ENCODE data around the gene HSPA9.

The HSPA9 gene

DNA sequence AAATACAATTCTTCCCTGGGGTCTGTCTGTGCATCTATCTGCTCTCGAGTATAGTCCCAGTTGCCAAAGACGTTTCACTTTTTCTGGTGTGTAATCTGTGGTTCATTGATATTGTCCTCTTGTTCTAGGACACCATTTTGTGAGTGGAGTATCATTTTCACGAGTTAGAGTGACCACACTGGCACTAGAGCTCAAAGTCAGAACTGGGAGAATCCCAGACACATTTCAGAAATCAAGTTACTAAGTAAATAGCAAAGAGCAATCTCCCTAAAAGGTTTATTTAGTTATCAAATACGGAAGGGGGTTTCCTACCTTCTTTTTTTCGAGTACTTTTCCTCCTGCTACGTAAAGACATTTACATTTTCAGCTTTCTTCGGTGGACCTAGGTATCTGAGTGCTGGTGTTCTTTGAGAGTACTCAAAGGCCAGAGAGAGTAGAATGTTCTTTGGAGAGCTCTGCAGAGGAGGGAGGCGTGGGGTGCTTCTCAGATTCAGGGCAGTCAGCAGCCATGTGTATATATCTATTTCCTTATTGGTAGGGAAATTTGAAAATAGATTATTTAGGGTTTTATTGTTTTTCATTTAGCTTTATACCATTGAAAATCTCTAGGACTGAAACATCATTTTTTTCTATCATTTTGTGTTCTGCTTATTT, 8.9 kb upstream of the HSPA9 start:
- no peak for DNase-seq (ENCODE audit: extremely low spot score)
- CTCF ChIA-PET: interaction anchor here (0.9 to 2.7 kb wide), 7 partner anchors 8 to 57 kb away, joined by 3 to 10 read pairs (median 7); partner anchors contain the start of gene HSPA9
- POLR2A ChIA-PET: no interaction called here
- TF ChIP-seq, protein P1, sequence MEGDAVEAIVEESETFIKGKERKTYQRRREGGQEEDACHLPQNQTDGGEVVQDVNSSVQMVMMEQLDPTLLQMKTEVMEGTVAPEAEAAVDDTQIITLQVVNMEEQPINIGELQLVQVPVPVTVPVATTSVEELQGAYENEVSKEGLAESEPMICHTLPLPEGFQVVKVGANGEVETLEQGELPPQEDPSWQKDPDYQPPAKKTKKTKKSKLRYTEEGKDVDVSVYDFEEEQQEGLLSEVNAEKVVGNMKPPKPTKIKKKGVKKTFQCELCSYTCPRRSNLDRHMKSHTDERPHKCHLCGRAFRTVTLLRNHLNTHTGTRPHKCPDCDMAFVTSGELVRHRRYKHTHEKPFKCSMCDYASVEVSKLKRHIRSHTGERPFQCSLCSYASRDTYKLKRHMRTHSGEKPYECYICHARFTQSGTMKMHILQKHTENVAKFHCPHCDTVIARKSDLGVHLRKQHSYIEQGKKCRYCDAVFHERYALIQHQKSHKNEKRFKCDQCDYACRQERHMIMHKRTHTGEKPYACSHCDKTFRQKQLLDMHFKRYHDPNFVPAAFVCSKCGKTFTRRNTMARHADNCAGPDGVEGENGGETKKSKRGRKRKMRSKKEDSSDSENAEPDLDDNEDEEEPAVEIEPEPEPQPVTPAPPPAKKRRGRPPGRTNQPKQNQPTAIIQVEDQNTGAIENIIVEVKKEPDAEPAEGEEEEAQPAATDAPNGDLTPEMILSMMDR (IDR thresholded peaks at IDR 0.05; ENCODE audit: control extremely low read depth, extremely low read depth, low read depth, missing control alignments): no peak

- POLR2A ChIA-PET: no interaction called here
- no peak for DNase-seq (ENCODE audit: extremely low spot score)
- TF ChIP-seq, protein P1 (IDR thresholded peaks at IDR 0.05; ENCODE audit: control extremely low read depth, extremely low read depth, low read depth, missing control alignments): no peak
- CTCF ChIA-PET: interaction anchor here (1.8 kb wide), 1 partner anchor 58 kb away, joined by 7 read pairs; no protein-coding TSS in a partner anchor
Measured at GRCh38 chr5:138582959-138583358, 7.8 kb upstream of the HSPA9 start.

DNA sequence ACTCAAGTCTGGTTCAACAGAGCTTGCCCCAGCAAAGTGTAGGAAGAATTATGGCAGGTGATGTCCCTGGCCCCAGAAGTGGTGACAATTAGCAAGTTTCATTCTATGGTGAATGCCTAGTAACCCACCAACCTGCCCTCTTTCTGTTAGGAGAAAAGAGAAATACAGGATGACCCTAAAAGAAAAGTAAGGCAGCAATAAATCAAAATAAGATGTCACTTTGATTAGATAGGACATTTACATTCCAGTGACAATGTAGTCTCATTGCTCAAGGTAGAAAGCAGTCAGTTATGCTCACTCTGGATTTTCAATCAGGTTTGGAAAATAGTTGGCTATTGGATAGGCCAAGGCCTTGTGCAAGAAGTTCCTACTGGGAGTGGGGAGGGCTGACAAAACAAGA, 5.6 kb upstream of the HSPA9 start:
- TF ChIP-seq, protein P1 (IDR thresholded peaks at IDR 0.05; ENCODE audit: control extremely low read depth, extremely low read depth, low read depth, missing control alignments): no peak
- ChIA-PET CTCF (interaction anchor here (1.4 to 4.3 kb wide), 6 partner anchors 17 to 172 kb away, joined by 3 to 41 read pairs (median 6); partner anchors contain the start of gene CTNNA1), POLR2A (no interaction called here)

DNA sequence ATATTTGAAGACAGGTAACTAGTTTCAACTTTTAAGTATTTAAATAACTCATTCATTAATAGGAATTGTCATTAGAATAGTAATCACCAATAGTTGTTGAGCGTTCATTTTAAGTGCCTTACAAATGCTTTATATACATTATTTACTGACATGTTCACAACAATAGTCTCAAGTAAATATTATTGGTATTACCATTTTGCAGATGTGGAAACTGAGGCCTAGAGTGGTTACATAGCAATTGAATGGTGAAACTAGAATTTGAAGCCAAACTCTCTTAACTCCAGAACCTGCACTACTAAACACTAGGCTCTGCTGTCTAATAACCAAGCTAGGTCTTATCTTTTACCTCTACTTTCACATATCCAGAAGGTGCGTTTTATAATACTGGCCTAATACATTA, 4.8 kb upstream of the HSPA9 start:
- ChIA-PET POLR2A (no interaction called here), CTCF (interaction anchor here (0.8 to 4.3 kb wide), 23 partner anchors 8 to 696 kb away, joined by 3 to 41 read pairs (median 4); partner anchors contain the start of gene CTNNA1)
- DNase-seq (ENCODE audit: extremely low spot score): no peak
- TF ChIP-seq, protein P1 (IDR thresholded peaks at IDR 0.05; ENCODE audit: control extremely low read depth, extremely low read depth, low read depth, missing control alignments): no peak

More for the DNA sequence above, 5.6 kb upstream of the HSPA9 start:
- DNase-seq (ENCODE audit: extremely low spot score): no peak

- TF ChIP-seq, protein P1 (IDR thresholded peaks at IDR 0.05; ENCODE audit: control extremely low read depth, extremely low read depth, low read depth, missing control alignments): no peak
- CTCF ChIA-PET: interaction anchor here (0.7 to 4.3 kb wide), 29 partner anchors 8 to 696 kb away, joined by 3 to 41 read pairs (median 4); partner anchors contain the start of gene CTNNA1
- DNase-seq (ENCODE audit: extremely low spot score): no peak
- POLR2A ChIA-PET: interaction anchor here (0.5 to 0.7 kb wide), 2 partner anchors 677 to 1025 kb away, joined by 4 to 8 read pairs; no protein-coding TSS in a partner anchor
Measured at GRCh38 chr5:138579517-138579863, 4.3 kb upstream of the HSPA9 start.

DNA sequence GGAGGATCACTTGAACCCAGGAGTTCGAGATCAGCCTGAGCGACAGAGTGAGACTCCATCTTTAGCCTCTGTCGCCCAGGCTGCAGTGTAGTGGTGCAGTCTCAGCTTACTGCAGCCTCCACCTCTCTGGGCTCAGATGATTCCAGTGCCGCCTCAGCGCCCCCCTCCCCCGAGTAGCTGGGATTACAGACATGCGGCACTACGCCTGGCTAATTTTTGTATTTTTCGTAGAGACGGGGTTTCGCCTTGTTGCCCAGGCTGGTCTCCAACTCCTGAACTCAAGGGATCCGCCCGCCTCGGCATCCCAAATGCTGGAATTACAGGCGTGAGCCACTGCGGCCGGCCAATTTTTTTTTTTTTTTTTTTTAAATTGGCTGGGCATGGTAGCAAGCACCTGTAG, 2.3 kb upstream of the HSPA9 start:
- TF ChIP-seq, protein P1 (IDR thresholded peaks at IDR 0.05; ENCODE audit: control extremely low read depth, extremely low read depth, low read depth, missing control alignments): no peak
- no peak for DNase-seq (ENCODE audit: extremely low spot score)
- ChIA-PET POLR2A (no interaction called here), CTCF (interaction anchor here (1.1 to 1.6 kb wide), 3 partner anchors 9 to 673 kb away, joined by 3 to 4 read pairs (median 3); no protein-coding TSS in a partner anchor)

Measured in GM10248 (cell line).